Loucy (cell line): Measurements from ENCODE around the gene CNTNAP2.

Experiments
- H2AFZ ChIP-seq: fragments of 200-600 bp; sonication (generic); 2 replicates; pipeline ENCODE4 v1.6.0; 2016; ENCODE audit warnings: antibody characterized with exemption, mild to moderate bottlenecking, low read length, moderate library complexity
- H3F3A ChIP-seq: fragments of 200-600 bp; 2 replicates; pipeline ENCODE4 v1.6.0; 2016; ENCODE audit warnings: antibody characterized with exemption, low read depth, mild to moderate bottlenecking
- H3K27me3 ChIP-seq: fragments of 200-600 bp; sonication (generic); 2 replicates; pipeline ENCODE4 v1.6.1; 2014; ENCODE audit warnings: low read length, mild to moderate bottlenecking; ENCODE audit not compliant: insufficient read depth, poor library complexity, severe bottlenecking
- H3K36me3 ChIP-seq: fragments of 200-600 bp; sonication (generic); 2 replicates; pipeline ENCODE4 v1.6.1; 2016; ENCODE audit warnings: low read length; ENCODE audit not compliant: insufficient read depth
- H3K4me1 ChIP-seq: fragments of 200-600 bp; sonication (generic); 2 replicates; pipeline ENCODE4 v1.5.1; 2014; ENCODE audit warnings: low read length, mild to moderate bottlenecking; ENCODE audit not compliant: insufficient read depth, poor library complexity, severe bottlenecking
- H3K4me2 ChIP-seq: fragments of 200-600 bp; sonication (generic); 2 replicates; pipeline ENCODE4 v1.6.0; 2014; ENCODE audit warnings: antibody characterized with exemption, low read length, low read depth, mild to moderate bottlenecking; ENCODE audit not compliant: poor library complexity, severe bottlenecking
- H3K4me3 ChIP-seq: fragments of 200-600 bp; sonication (generic); 2 replicates; pipeline ENCODE4 v1.5.1; 2014; ENCODE audit warnings: low read length, mild to moderate bottlenecking, mixed read lengths; ENCODE audit not compliant: poor library complexity, severe bottlenecking
- H3K79me2 ChIP-seq: fragments of 200-600 bp; sonication (generic); 2 replicates; pipeline ENCODE4 v1.6.1; 2014; ENCODE audit warnings: low read length; ENCODE audit not compliant: insufficient read depth
- H3K9ac ChIP-seq: fragments of 200-600 bp; sonication (generic); 2 replicates; pipeline ENCODE4 v1.6.0; 2014; ENCODE audit warnings: mild to moderate bottlenecking, low read depth, low read length, moderate library complexity; ENCODE audit not compliant: poor library complexity, severe bottlenecking
- H3K9me2 ChIP-seq: fragments of 200-600 bp; sonication (generic); replicated peaks from 2 replicates; pipeline ENCODE4 v1.6.1; 2016; ENCODE audit warnings: low read depth, low read length, mixed read lengths
- H3K9me3 ChIP-seq: fragments of 200-600 bp; sonication (generic); 2 replicates; pipeline ENCODE4 v1.6.1; 2014; ENCODE audit warnings: mild to moderate bottlenecking, antibody characterized with exemption, low read length, low read depth; ENCODE audit not compliant: insufficient read depth
- H4K20me1 ChIP-seq: fragments of 200-600 bp; sonication (generic); 2 replicates; pipeline ENCODE4 v1.6.0; 2014; ENCODE audit warnings: antibody characterized with exemption, low read length, mild to moderate bottlenecking; ENCODE audit not compliant: insufficient read depth, poor library complexity, severe bottlenecking
- CTCF ChIP-seq: fragments of 200-600 bp; sonication (generic); conservative IDR thresholded peaks from 2 replicates; pipeline ENCODE4 v1.5.1; 2014; ENCODE audit warnings: mild to moderate bottlenecking, antibody characterized with exemption, low read length
- EZH2phosphoT487 ChIP-seq: fragments of 200-600 bp; IDR thresholded peaks from 2 replicates; pipeline ENCODE4 v1.6.1; 2018; ENCODE audit warnings: antibody characterized with exemption, mild to moderate bottlenecking, moderate library complexity, borderline replicate concordance

The CNTNAP2 gene

GRCh38 chr7:146116521-146117222 lies at the start of gene CNTNAP2:
CNTNAP2 (plus strand) TSS chr7:146116801; CDS start chr7:146116877, 76 bp downstream.
- Histone ChIP-seq H2AFZ (no peak within 1 kb of the TSS), H3K36me3 (no peaks in the 10 kb centered on the region), H3K4me3 (no peak within 1 kb of the TSS), H4K20me1 (no peaks in the 10 kb centered on the region), H3K9ac (no peak within 1 kb of the TSS), H3K27me3 (no peaks in the 10 kb centered on the region), H3K9me3 (no peaks in the 10 kb centered on the region), H3F3A (no peaks in the 10 kb centered on the region), H3K4me2 (no peak within 1 kb of the TSS), H3K4me1 (no peaks in the 10 kb centered on the region), H3K79me2 (no peaks in the 10 kb centered on the region), H3K9me2 (no peaks in the 10 kb centered on the region)
- TF ChIP-seq EZH2phosphoT487 (no peak), CTCF (no peak)

GRCh38 chr7:146067880-146068279 lies 48.7 kb upstream of the CNTNAP2 start:
- no peak overlapping the region for H3K4me2 ChIP-seq
- no peaks in the 10 kb centered on the region for H3K79me2 ChIP-seq
- no peak overlapping the region for H2AFZ ChIP-seq
- no peaks in the 10 kb centered on the region for H3F3A ChIP-seq
- no peaks in the 10 kb centered on the region for H4K20me1 ChIP-seq
- no peaks in the 10 kb centered on the region for H3K9me3 ChIP-seq
- no peaks in the 10 kb centered on the region for H3K27me3 ChIP-seq
- H3K9ac ChIP-seq = no peak overlapping the region
- H3K36me3 ChIP-seq = no peaks in the 10 kb centered on the region
- H3K4me1 ChIP-seq = no peaks in the 10 kb centered on the region
- H3K4me3 ChIP-seq = no peak overlapping the region
- no peak for TF ChIP-seq EZH2phosphoT487
- no peak for TF ChIP-seq CTCF
- H3K9me2 ChIP-seq = no peaks in the 10 kb centered on the region

- Histone ChIP-seq H4K20me1 (no peaks in the 10 kb centered on the region), H3K4me3 (no peak overlapping the region), H3K79me2 (no peaks in the 10 kb centered on the region), H3K4me1 (no peaks in the 10 kb centered on the region), H3K9me2 (no peaks in the 10 kb centered on the region), H3K9ac (no peak overlapping the region), H3K36me3 (no peaks in the 10 kb centered on the region), H2AFZ (no peak overlapping the region), H3K27me3 (no peaks in the 10 kb centered on the region), H3K9me3 (no peaks in the 10 kb centered on the region), H3K4me2 (no peak overlapping the region), H3F3A (no peaks in the 10 kb centered on the region)
- TF ChIP-seq CTCF = no peak
- TF ChIP-seq EZH2phosphoT487 = no peak
These were observed 42.3 kb upstream of the CNTNAP2 start for GRCh38 chr7:146074195-146074765.
